Breast epithelium (tissue), 3 donors: Measurements from ENCODE around the gene TPD52L1.

Source experiments
- POLR2A ChIP-seq: fragments of 450-650 bp; IDR thresholded peaks from one replicate; pipeline ENCODE4 v1.6.1; 2016; ENCODE audit warnings: antibody characterized with exemption, mild to moderate bottlenecking, moderate library complexity
- POLR2AphosphoS5 ChIP-seq, 3 donors: sonication (generic); formaldehyde crosslinking; IDR thresholded peaks; one replicate each; pipeline ENCODE4 v1.6.1; 2017; ENCODE audit warnings: antibody characterized with exemption in 3 of 3
- TF ChIP-seq, protein P1 (sequence below), 3 donors: fragments of 450-650 bp; IDR thresholded peaks; one replicate each; pipeline ENCODE4 v1.5.1; 2016 to 2017; ENCODE audit warnings: antibody characterized with exemption in 3 of 3, mild to moderate bottlenecking in 3 of 3, moderate library complexity in 3 of 3

DNA sequence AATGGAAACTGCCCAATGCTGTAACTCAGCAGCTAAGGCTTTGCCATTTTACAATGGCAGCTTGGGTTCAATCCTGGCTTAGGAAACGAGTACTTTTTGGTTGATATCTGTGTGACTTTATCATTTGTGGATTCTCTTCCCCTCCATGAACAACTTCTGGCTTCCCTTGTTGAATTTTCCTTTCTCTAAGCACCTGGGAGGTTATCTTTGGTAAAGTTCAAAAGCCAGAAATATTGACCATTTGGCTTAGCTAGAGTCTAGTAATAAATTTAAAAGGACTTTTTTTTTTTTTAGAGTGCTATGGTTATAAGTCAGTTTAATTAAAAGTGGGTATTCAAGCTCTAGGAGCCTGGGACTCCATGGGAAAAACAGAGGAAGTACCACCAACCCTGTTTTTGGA is 31.7 kb upstream of the TPD52L1 start:
- TF ChIP-seq, protein P1, sequence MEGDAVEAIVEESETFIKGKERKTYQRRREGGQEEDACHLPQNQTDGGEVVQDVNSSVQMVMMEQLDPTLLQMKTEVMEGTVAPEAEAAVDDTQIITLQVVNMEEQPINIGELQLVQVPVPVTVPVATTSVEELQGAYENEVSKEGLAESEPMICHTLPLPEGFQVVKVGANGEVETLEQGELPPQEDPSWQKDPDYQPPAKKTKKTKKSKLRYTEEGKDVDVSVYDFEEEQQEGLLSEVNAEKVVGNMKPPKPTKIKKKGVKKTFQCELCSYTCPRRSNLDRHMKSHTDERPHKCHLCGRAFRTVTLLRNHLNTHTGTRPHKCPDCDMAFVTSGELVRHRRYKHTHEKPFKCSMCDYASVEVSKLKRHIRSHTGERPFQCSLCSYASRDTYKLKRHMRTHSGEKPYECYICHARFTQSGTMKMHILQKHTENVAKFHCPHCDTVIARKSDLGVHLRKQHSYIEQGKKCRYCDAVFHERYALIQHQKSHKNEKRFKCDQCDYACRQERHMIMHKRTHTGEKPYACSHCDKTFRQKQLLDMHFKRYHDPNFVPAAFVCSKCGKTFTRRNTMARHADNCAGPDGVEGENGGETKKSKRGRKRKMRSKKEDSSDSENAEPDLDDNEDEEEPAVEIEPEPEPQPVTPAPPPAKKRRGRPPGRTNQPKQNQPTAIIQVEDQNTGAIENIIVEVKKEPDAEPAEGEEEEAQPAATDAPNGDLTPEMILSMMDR (IDR thresholded peaks at IDR 0.05): no peak
- TF ChIP-seq POLR2A: no peak
- no peak for TF ChIP-seq POLR2AphosphoS5 (IDR thresholded peaks at IDR 0.05)
